MCF 10A (cell line): ENCODE results near the gene RGS4. TPM values are rescaled to one million over a fixed set of nuclear protein-coding genes. Genes with fewer than 3 reads are reported as not detected.

Experiments
- BruUV-seq: library from RNA; stranded (reverse); fragments of 400-500 nt; replicated peaks from 2 replicates; lab custom pipeline; 2021; lab: Mats Ljungman, UMichigan
- CTCF ChIA-PET: fragments of 300-600 bp; sonication (Branson Sonifier 250); formaldehyde crosslinking; extraction: SDS; loops from one replicate; lab custom pipeline; 2021; ENCODE audit warnings: antibody characterized with exemption, inconsistent platforms; lab: Yijun Ruan, JAX
- POLR2A ChIA-PET: fragments of 300-600, 350-650 bp; sonication (Branson Sonifier 250); formaldehyde crosslinking; extraction: SDS; loops from one replicate; lab custom pipeline; 2020; ENCODE audit warnings: antibody characterized with exemption, inconsistent platforms; lab: Yijun Ruan, JAX
- DNase-seq: peaks from one replicate; pipeline ENCODE4 v3.0.0-alpha.2; 2018; ENCODE audit not compliant: unreplicated experiment
- H3K27ac Mint-ChIP-seq: one replicate; pipeline ENCODE4 v1.8.0; 2022; ENCODE audit warnings: mild to moderate bottlenecking, low read depth, mixed read lengths; ENCODE audit not compliant: unreplicated experiment
- H3K27me3 Mint-ChIP-seq: one replicate; pipeline ENCODE4 v1.8.0; 2022; ENCODE audit warnings: mixed read lengths; ENCODE audit not compliant: insufficient read depth, unreplicated experiment
- H3K36me3 Mint-ChIP-seq: one replicate; pipeline ENCODE4 v1.8.0; 2022; ENCODE audit warnings: mild to moderate bottlenecking, moderate library complexity, mixed read lengths; ENCODE audit not compliant: insufficient read depth, unreplicated experiment
- H3K4me1 Mint-ChIP-seq: one replicate; pipeline ENCODE4 v1.8.0; 2022; ENCODE audit warnings: mixed read lengths; ENCODE audit not compliant: insufficient read depth, unreplicated experiment
- H3K4me3 Mint-ChIP-seq: one replicate; pipeline ENCODE4 v1.8.0; 2022; ENCODE audit warnings: mild to moderate bottlenecking, moderate library complexity, mixed read lengths; ENCODE audit not compliant: unreplicated experiment
- H3K9me3 Mint-ChIP-seq: one replicate; pipeline ENCODE4 v1.8.0; 2022; ENCODE audit warnings: mixed read lengths; ENCODE audit not compliant: unreplicated experiment
- intact Hi-C: fragments of 100-400 bp; cut with micrococcal nuclease; formaldehyde crosslinking; loops from 2 replicates; pipeline ENCODE4 v1.14.1; 2022
- total RNA-seq: library from RNA; stranded (reverse); gene quantifications from 2 replicates; pipeline ENCODE4 v1.2.3, GENCODE V29; 2022
- TF ChIP-seq, protein P1 (sequence below): fragments of 200-600 bp; IDR thresholded peaks from one replicate; pipeline ENCODE4 v1.8.0; 2022; ENCODE audit warnings: antibody characterized with exemption, mild to moderate bottlenecking; ENCODE audit not compliant: unreplicated experiment

Gene RGS4
- total RNA-seq, 1 experiment from 2014 or later, result 0.28 TPM

DNA sequence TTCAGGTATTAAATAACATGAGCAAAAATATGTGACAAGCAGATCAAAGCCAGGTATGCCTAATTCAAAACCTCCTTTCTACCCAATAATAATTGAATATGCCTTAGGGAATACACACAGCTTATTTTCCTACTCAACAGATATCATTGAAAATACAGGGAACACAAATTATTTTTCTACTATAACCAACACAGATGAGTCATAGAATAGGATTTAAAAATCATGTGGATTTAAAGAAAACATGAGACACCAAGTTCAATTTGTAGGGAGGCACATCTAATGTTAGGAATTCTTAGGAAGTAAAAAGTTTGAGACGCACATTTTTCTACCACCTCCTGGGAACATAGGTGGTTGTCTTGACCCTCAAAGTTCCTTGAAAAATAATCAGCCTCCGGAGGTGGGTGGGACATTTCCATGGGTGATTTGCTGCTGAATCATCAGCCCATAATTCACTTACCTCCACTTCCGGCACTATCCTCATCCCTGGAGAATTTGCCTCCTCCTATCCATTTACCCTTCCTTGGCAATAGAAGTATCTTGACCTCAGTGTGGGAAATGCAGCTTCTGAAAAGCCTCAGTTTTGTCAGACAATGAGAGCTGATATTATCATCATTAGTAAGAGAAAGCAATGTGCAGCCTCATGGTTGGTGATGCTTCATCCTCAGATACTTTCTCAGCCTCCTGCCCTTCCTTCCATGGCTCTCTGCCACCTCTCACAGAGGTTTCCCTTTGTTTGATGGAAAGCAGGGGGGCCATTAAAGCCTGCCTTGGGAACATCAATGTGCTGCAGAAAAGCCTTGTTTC lies 33.5 kb upstream of the RGS4 start:
- POLR2A ChIA-PET, result interaction anchor here (1.1 kb wide), 1 partner anchor 46 kb away, joined by 3 read pairs; no protein-coding TSS in a partner anchor
- Mint-ChIP-seq H3K4me3 (peak overlapping the region; percentile 54), H3K36me3 (no peaks in the 10 kb centered on the region), H3K27ac (peak overlapping the region; percentile 87), H3K4me1 (peaks cover 16% of the 10 kb centered on the region), H3K27me3 (no peaks in the 10 kb centered on the region), H3K9me3 (no peaks in the 10 kb centered on the region)
- intact Hi-C loops, result no loop called here
- CTCF ChIA-PET, result interaction anchor here (0.7 to 1.4 kb wide), 3 partner anchors 25 to 36 kb away, joined by 3 read pairs; no protein-coding TSS in a partner anchor
- BruUV-seq, result TSS peak; percentile 86
- TF ChIP-seq, protein P1, sequence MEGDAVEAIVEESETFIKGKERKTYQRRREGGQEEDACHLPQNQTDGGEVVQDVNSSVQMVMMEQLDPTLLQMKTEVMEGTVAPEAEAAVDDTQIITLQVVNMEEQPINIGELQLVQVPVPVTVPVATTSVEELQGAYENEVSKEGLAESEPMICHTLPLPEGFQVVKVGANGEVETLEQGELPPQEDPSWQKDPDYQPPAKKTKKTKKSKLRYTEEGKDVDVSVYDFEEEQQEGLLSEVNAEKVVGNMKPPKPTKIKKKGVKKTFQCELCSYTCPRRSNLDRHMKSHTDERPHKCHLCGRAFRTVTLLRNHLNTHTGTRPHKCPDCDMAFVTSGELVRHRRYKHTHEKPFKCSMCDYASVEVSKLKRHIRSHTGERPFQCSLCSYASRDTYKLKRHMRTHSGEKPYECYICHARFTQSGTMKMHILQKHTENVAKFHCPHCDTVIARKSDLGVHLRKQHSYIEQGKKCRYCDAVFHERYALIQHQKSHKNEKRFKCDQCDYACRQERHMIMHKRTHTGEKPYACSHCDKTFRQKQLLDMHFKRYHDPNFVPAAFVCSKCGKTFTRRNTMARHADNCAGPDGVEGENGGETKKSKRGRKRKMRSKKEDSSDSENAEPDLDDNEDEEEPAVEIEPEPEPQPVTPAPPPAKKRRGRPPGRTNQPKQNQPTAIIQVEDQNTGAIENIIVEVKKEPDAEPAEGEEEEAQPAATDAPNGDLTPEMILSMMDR, result no peak
- peak; percentile 80 for DNase-seq

DNA sequence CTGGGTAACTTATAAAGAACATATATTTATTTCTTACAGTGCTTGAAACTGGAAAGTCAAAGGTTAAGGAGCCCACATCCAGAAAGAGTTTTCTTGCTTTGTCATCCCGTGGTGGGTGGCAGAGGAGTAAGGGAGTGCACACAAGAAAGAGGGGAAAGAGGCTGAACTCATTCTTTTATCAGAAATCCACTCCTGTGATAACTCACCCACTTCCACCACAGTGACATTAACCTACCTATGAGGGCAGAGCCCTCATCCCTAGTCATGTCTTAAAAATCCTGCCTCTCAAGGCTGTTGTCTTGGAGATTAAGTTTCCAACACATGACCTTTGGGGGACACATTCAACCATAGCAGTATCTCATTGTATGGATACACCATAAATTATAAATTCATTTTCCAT lies 32.5 kb upstream of the RGS4 start:
- POLR2A ChIA-PET, result no interaction called here

DNA sequence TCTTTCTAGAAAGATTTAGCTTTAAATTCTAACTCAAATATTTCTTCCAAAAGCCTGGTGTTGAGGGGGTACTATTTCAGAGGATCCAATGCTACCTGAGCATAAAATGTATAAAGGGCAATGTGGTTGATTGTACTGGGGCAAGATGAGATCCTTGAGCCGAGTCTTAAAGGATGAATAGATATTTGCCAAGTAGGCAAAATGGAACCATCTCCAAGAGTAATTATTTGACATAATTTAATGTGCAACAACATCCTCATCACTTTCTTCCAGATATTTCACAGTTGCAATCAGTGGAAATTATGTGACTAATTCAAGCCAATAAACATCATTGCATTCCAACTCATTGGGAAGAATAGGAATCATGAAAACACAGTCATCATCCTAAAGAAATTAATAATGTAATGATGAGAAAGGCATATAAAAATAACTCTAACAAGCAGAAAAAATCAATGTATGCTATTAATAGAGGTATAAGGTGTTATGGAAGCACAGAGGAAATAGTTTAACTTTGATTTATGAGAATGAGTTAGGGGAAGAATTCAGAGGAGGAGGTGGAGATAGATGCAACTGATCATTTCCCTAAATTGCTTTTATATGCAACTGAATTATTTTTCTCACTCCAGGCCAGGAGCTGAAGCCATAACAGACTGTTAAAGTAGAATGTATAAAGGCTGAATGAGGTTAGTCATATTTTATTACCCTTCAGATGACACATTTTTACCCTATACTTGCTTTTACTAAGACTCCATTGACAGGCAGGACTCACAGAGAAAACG lies 30.0 kb upstream of the RGS4 start:
- DNase-seq, result no peak
- no peaks in the 10 kb centered on the region for H3K9me3 Mint-ChIP-seq
- ChIA-PET CTCF (interaction anchor here (0.5 to 1.0 kb wide), 2 partner anchors 21 to 32 kb away, joined by 3 to 4 read pairs; no protein-coding TSS in a partner anchor), POLR2A (no interaction called here)
- H3K4me1 Mint-ChIP-seq, result peaks cover 16% of the 10 kb centered on the region
- TF ChIP-seq, protein P1, result no peak
- no TSS peak for BruUV-seq
- no peak overlapping the region for H3K4me3 Mint-ChIP-seq
- intact Hi-C loops, result no loop called here
- no peaks in the 10 kb centered on the region for H3K36me3 Mint-ChIP-seq
- no peaks in the 10 kb centered on the region for H3K27me3 Mint-ChIP-seq
- H3K27ac Mint-ChIP-seq, result no peak overlapping the region

More for the DNA sequence above, 32.5 kb upstream of the RGS4 start:
- no peaks in the 10 kb centered on the region for H3K9me3 Mint-ChIP-seq
- intact Hi-C loops, result no loop called here
- no TSS peak for BruUV-seq
- no peaks in the 10 kb centered on the region for H3K27me3 Mint-ChIP-seq
- H3K4me3 Mint-ChIP-seq, result no peak overlapping the region
- H3K36me3 Mint-ChIP-seq, result no peaks in the 10 kb centered on the region
- no peak for DNase-seq
- peaks cover 16% of the 10 kb centered on the region for H3K4me1 Mint-ChIP-seq
- TF ChIP-seq, protein P1, result no peak
- no peak overlapping the region for H3K27ac Mint-ChIP-seq
- CTCF ChIA-PET, result no interaction called here

DNA sequence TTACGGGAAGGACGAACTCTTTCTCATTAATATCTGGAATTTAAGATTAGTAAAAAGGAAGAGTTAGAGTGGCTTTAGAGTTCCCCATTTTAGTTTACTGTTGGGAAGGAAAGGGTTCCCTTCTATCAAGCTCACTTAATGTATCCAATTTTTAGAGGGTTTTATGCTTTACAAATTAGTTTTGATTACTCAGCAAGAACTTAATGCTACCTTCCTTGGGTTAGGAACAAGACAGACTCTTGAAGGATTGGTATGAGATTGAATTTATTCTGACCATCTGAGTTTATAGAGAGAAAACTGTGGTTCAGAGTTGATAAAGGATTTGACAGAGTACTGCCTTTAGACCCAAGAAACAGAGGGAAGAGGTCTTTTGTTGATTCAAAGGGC lies 29.5 kb upstream of the RGS4 start:
- CTCF ChIA-PET, result no interaction called here
- no peaks in the 10 kb centered on the region for H3K27me3 Mint-ChIP-seq
- no peaks in the 10 kb centered on the region for H3K36me3 Mint-ChIP-seq
- no peaks in the 10 kb centered on the region for H3K9me3 Mint-ChIP-seq
- POLR2A ChIA-PET, result no interaction called here
- H3K4me3 Mint-ChIP-seq, result no peak overlapping the region
- peaks cover 16% of the 10 kb centered on the region for H3K4me1 Mint-ChIP-seq
- DNase-seq, result no peak
- intact Hi-C loops, result no loop called here
- TF ChIP-seq, protein P1, result no peak
- no peak overlapping the region for H3K27ac Mint-ChIP-seq
- no TSS peak for BruUV-seq
